BLaER1 treated with 17β-estradiol and CSF1 and Interleukin-3, amounts not matched to agents 10 nM and 100 nM (cell line): ENCODE results near the gene CNGB1.
A peak's percentile ranks its signal among the peaks of the same experiment; 100 is the strongest.
"Not testable (repeated sequence)": the region's sequence is repeated elsewhere in the genome, so short reads cannot be mapped to it uniquely, and the experiment has no call there.

Experiments
- H3K27ac ChIP-seq, 11 experiments: shearing (Covaris generic); formaldehyde crosslinking; 2 replicates each; pipeline ENCODE4 v1.8.1; 2022
- H3K27me3 ChIP-seq, 11 experiments: shearing (Covaris generic); formaldehyde crosslinking; 2 replicates each; pipeline ENCODE4 v1.8.1; 2022
- H3K36me3 ChIP-seq, 11 experiments: shearing (Covaris generic); formaldehyde crosslinking; 2 replicates each; pipeline ENCODE4 v1.8.1; 2022
- H3K4me1 ChIP-seq, 10 experiments: shearing (Covaris generic); formaldehyde crosslinking; 2 replicates each; pipeline ENCODE4 v1.8.1; 2022
- H3K4me2 ChIP-seq, 11 experiments: shearing (Covaris generic); formaldehyde crosslinking; 2 replicates each; pipeline ENCODE4 v1.8.1; 2022
- H3K4me3 ChIP-seq, 10 experiments: shearing (Covaris generic); formaldehyde crosslinking; 2 replicates each; pipeline ENCODE4 v1.8.1; 2022
- H3K9ac ChIP-seq, 11 experiments: shearing (Covaris generic); formaldehyde crosslinking; 2 replicates each; pipeline ENCODE4 v1.8.1; 2022
- H3K9me3 ChIP-seq, 11 experiments: shearing (Covaris generic); formaldehyde crosslinking; replicated peaks in 1 of 11; 2 replicates each; pipeline ENCODE4 v1.8.1; 2022
- H4K20me1 ChIP-seq, 11 experiments: shearing (Covaris generic); formaldehyde crosslinking; 2 replicates each; pipeline ENCODE4 v1.8.1; 2022
- Cebpa-rat ChIP-seq, 11 experiments: shearing (Covaris generic); IDR thresholded peaks; 2 replicates each; pipeline ENCODE4 v1.8.1; 2022

CNGB1 gene

DNA sequence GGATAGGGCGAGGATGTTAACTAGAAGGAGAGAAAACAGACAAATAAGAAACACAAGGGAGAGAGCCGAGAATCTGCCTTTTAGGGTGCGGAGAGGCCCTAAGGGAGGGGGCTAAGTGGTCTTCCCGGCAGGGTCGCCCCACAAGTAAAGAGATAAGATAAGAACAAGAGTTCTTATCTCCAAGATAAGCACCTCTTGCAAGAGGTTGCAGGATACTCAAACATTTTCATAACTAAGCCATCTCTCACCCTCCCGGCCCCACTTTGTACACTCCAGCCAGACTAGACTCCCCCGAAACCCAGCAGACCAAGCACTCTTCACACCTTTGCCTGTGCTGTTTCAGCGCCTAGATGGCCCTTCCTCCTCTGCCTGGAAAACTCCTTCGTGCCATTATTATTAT is 15.3 kb upstream of the CNGB1 start:
- H3K27me3 ChIP-seq, result no peaks in the 10 kb centered on the region
- no peak overlapping the region for H3K4me3 ChIP-seq
- H3K27ac ChIP-seq, result no peak overlapping the region
- no peak overlapping the region; a peak in 1 of 22 replicates for H3K4me2 ChIP-seq
- H4K20me1 ChIP-seq, result 0 out of 22 replicates have a peak, but pooled peaks cover 0 to 3% (median 0%) of the 10 kb centered on the region in 11 experiments
- H3K36me3 ChIP-seq, result no peaks in the 10 kb centered on the region
- no peak for TF ChIP-seq Cebpa-rat (IDR thresholded peaks at IDR 0.05)
- H3K4me1 ChIP-seq, result peaks cover 5 to 13% (median 7%) of the 10 kb centered on the region in 10 experiments; a peak in 17 of 20 replicates
- H3K9me3 ChIP-seq, result no peaks in the 10 kb centered on the region
- H3K9ac ChIP-seq, result no peak overlapping the region

DNA sequence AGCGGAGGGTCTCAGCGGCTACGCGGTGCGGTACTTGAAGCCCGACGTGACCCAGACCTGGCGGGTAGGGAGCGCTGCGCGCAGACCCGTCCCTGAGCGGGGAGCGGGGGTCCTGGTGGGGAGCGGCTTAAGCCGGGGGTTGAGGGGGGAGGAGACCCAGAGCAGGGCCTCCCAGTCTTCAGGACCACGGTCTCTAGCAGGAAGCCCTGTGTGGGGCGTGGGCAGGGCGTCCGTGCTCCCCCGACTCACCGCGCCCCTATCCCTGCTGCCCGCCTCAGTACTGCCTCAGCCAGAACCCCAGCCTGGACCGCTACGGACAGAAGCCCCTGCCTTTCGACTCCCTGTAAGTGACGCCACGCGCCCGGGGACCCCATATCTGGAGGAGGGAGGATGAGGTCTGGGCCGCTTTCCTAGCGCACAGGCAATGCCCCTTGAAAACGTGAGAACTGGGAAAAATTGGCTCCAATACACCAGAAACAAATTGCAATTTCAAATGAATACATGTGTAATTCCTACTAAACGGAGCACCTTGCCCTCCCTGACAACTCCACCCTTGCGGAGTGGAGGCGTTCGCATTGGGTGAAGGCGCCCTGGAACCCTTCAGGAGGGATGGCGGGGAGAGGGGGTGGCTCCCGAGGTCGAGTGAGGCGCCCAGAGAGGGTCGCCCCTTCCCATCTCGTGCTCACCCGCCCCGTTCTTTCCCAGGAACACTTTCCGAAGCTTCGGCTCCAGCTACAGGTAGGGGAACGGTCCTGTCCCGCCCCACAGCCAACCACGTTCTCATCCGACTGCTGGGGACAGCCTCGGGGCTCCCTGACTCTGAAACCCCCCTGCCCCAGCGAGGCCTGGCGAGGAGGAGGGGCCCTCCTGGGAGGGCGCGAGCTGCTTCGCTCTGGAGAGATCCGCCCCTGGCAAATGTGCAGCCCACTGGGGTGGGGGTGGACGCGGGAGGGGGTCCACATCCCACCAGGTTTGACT is 14.6 kb upstream of the CNGB1 start:
- TF ChIP-seq Cebpa-rat (IDR thresholded peaks at IDR 0.05), result no peak
- H3K27ac ChIP-seq, result no peak overlapping the region; a peak in 2 of 22 replicates
- H3K36me3 ChIP-seq, result no peaks in the 10 kb centered on the region

DNA sequence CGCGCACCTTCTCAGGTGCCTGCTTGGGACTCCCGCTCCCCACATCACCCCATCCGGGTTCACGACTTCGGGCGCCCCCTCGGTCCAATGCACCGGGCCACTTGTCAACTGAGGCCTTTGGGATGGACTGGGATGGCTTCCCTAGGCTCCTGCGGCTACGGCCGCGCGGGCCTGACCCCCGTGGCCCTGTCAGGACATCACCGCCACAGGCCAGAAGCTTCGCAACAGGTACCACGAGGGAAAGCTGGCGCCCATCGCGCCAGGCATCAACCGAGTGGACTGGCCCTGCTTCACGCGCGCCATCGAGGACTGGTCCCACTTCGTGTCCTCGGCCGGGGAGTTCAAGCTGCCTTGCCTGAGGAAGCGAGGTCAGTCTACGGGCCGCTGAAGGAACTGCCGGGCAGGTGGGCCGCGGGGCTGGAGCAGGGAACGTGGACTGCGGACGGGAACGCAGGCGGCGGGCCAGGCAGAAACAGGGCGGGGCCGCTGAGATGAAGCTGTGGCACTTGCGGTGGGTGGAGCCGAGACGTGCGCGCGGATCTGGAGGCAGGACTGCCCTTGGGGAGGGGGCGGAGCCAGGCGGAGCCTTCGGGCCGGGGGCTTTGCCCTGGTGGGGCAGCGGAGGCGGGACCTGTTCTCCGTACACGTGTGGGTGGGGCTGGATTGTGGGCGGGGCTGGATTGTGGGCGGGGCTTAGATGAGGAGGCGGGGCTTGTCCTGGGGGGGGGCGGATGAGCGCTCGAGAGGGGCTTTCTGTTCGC is 13.7 kb upstream of the CNGB1 start:
- H4K20me1 ChIP-seq, result no peaks in the 10 kb centered on the region
- H3K36me3 ChIP-seq, result no peaks in the 10 kb centered on the region
- TF ChIP-seq Cebpa-rat (IDR thresholded peaks at IDR 0.05), result no peak
- no peaks in the 10 kb centered on the region for H3K27me3 ChIP-seq
- H3K9ac ChIP-seq, result peak overlapping the region; percentile 40 to 68 (median 53); a peak in 17 of 22 replicates
- no peak overlapping the region; a peak in 1 of 22 replicates for H3K27ac ChIP-seq
- peaks cover 5 to 13% (median 7%) of the 10 kb centered on the region in 10 experiments; a peak in 17 of 20 replicates for H3K4me1 ChIP-seq
- H3K9me3 ChIP-seq, result no peaks in the 10 kb centered on the region
- H3K4me3 ChIP-seq, result peak overlapping the region; percentile 47 to 69 (median 58)
- H3K4me2 ChIP-seq, result peak overlapping the region; percentile 75 to 93 (median 81)

More for the DNA sequence above, 14.6 kb upstream of the CNGB1 start:
- Histone ChIP-seq H3K4me2 (peak overlapping the region; percentile 50 to 93 (median 77)), H3K9me3 (no peaks in the 10 kb centered on the region), H3K9ac (peak overlapping the region; percentile 40 to 64 (median 53); a peak in 15 of 22 replicates), H4K20me1 (no peaks in the 10 kb centered on the region), H3K4me1 (peaks cover 5 to 13% (median 7%) of the 10 kb centered on the region in 10 experiments; a peak in 17 of 20 replicates), H3K27me3 (no peaks in the 10 kb centered on the region), H3K4me3 (peak overlapping the region; percentile 47 to 69 (median 58))

DNA sequence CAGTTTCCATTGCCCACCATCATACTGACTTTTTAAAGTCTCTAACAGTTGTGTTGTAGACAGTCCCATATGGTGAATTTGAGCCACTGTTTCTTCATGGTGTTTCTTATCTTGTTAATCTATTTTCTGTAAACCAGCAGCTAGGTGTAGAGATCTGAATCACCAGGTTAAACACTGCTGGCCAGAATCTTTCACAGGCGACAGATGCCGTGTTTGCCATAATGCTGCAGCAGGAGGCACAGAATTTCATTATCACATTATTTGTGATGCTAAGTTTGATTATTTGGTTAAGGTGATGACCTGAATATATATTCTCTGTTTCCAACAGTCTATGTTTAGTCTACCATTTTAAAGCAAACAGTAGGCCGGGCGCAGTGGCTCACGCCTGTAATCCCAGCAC is 11.5 kb upstream of the CNGB1 start:
- Histone ChIP-seq H3K27ac (no peak overlapping the region), H3K4me2 (no peak overlapping the region)

DNA sequence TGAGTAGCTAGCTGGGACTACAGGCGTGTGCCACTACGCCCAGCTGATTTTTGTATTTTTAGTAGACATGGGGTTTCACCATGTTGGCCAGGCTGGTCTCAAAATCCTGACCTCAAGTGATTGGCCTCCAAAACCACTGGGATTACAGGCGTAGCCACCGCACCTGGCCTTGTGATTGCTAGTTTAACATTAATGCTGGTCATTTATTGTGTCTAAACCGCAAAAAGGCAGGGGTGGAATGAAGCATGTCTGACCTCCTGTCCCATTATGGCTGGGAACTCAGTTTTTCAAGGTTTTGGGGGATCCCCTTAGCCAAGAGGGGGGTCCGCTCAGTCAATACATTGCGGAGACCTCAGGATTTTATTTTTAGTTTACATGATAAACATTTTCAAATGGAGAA is 10.7 kb upstream of the CNGB1 start:
- peaks cover 5 to 13% (median 7%) of the 10 kb centered on the region in 10 experiments; a peak in 17 of 20 replicates for H3K4me1 ChIP-seq
- no peak overlapping the region for H3K4me2 ChIP-seq
- H3K4me3 ChIP-seq, result no peak overlapping the region
- H3K9ac ChIP-seq, result no peak overlapping the region
- no peak for TF ChIP-seq Cebpa-rat (IDR thresholded peaks at IDR 0.05)
- no peaks in the 10 kb centered on the region for H3K27me3 ChIP-seq
- no peaks in the 10 kb centered on the region for H4K20me1 ChIP-seq
- no peaks in the 10 kb centered on the region for H3K9me3 ChIP-seq
- H3K27ac ChIP-seq, result no peak overlapping the region
- H3K36me3 ChIP-seq, result no peaks in the 10 kb centered on the region

More for the DNA sequence above, 11.5 kb upstream of the CNGB1 start:
- no peak overlapping the region for H3K9ac ChIP-seq
- peaks cover 5 to 13% (median 7%) of the 10 kb centered on the region in 10 experiments; a peak in 17 of 20 replicates for H3K4me1 ChIP-seq
- no peaks in the 10 kb centered on the region for H4K20me1 ChIP-seq
- TF ChIP-seq Cebpa-rat (IDR thresholded peaks at IDR 0.05), result no peak
- H3K4me3 ChIP-seq, result no peak overlapping the region
- H3K9me3 ChIP-seq, result no peaks in the 10 kb centered on the region
- no peaks in the 10 kb centered on the region for H3K36me3 ChIP-seq
- no peaks in the 10 kb centered on the region for H3K27me3 ChIP-seq

DNA sequence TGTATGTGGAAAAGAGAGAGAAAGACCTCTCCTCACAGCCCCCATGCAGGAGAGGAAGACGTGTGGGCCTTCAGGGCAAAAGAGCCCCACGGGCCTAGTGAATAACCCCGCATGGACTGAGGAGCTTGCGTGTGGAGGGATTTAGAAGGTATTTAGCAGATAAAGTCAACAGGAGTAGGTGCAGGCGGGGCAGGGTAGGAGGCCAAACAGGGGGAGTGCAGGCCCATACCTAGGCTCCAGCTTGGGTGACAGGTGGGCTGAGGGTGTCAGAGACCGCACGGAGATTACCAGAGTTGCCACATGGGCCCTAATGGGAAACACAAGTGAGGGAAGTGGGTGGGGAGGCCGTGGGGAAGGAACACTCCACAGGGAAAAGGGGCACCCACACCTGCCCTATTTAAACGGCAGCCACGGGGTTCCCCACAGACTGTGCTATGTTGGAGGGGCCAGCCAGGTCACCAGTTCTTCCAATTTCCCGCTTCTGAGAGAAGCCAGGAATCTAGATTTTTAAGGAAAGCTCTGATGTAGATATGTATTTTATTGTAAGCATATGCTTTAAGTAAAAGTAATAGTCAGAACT is 8.2 kb upstream of the CNGB1 start:
- no peak overlapping the region for H3K9ac ChIP-seq
- no peak overlapping the region for H3K27ac ChIP-seq
- H3K4me3 ChIP-seq, result no peak overlapping the region
- H3K9me3 ChIP-seq, result no peaks in the 10 kb centered on the region
- no peaks in the 10 kb centered on the region for H3K36me3 ChIP-seq
- TF ChIP-seq Cebpa-rat (IDR thresholded peaks at IDR 0.05), result no peak
- H3K4me1 ChIP-seq, result peaks cover 0 to under 1% (median under 1%) of the 10 kb centered on the region in 10 experiments; a peak in 5 of 20 replicates
- H3K27me3 ChIP-seq, result no peaks in the 10 kb centered on the region
- no peaks in the 10 kb centered on the region for H4K20me1 ChIP-seq
- no peak overlapping the region for H3K4me2 ChIP-seq

DNA sequence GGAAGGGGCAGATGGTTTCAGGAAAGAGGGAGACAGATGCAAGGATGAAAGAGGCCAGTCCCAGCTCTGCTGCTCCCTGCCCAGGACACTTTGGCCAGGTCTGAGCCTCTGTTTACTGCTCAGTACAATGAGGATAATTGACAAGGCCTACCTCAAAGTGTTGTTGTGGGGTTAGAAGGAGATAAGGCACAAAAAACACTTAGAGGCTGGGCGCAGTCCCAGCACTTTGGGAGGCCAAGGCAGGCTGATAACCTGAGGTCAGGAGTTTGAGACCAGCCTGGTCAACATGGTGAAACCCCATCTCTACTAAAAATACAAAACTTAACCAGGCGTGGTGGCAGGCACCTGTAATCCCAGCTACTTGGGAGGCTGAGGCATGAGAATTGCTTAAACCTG is 7.1 kb upstream of the CNGB1 start:
- H3K9me3 ChIP-seq, H3K36me3 ChIP-seq, H3K27me3 ChIP-seq, H3K27ac ChIP-seq, H4K20me1 ChIP-seq, H3K9ac ChIP-seq, H3K4me1 ChIP-seq, H3K4me2 ChIP-seq, H3K4me3 ChIP-seq: not testable (repeated sequence)

DNA sequence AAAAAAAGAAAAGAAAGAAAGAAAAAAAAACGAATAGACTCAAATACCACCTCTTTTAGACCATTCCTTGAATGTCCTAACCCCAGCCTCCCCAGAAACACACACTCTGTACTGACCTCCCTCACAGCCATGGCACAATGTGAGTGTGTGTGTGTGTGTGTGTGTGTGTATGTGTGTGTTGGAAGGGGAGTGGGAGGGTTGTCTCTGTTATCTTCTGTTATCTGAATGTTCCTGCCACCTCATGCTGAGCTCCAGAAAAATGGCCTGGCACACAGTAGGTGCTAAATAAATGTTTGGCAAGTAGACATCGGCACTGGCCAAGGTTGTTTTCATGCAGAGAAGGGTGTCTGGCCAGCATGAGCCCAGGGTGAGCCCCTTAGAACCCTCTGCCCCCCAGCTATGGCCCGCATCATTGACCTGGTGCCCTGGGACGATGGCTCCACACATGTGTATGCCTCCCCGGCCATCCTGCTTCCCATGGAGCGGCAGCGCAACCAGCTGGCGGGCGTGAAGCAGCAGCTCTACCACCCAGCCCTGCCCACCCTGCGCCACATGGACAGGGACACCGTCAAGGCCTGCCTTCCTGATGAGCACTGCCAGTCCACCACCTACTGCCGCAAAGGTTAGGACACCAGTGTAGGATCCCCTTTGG is 6.6 kb upstream of the CNGB1 start:
- H3K27ac ChIP-seq, result no peak overlapping the region
- no peaks in the 10 kb centered on the region for H3K27me3 ChIP-seq
- no peaks in the 10 kb centered on the region for H3K36me3 ChIP-seq
- no peak overlapping the region for H3K4me2 ChIP-seq
- no peak overlapping the region for H3K9ac ChIP-seq
- H3K9me3 ChIP-seq, result no peaks in the 10 kb centered on the region
- no peak overlapping the region for H3K4me3 ChIP-seq
- H4K20me1 ChIP-seq, result no peaks in the 10 kb centered on the region
- H3K4me1 ChIP-seq, result peaks cover 0 to 4% (median 2%) of the 10 kb centered on the region in 10 experiments; a peak in 9 of 20 replicates
- no peak for TF ChIP-seq Cebpa-rat (IDR thresholded peaks at IDR 0.05)
